ENCODE measurements around the gene POLD2.

GRCh38 chr7:44066494-44067063 lies 56.8 kb downstream of the POLD2 start:
- TF ChIP-seq REST (IDR thresholded peaks at IDR 0.05; ENCODE audit: borderline replicate concordance in 1 of 2, low read depth in 1 of 2, low read length in 2 of 2) (no peak), CREM (IDR thresholded peaks at IDR 0.05) (no peak), CREM (CRISPR knock-in tag; IDR thresholded peaks at IDR 0.05) (no peak), CTCF (CRISPR knock-in tag; IDR thresholded peaks at IDR 0.05) (no peak), HMGXB4 (CRISPR knock-in tag; IDR thresholded peaks at IDR 0.05; ENCODE audit: borderline replicate concordance in 1 of 2, low read depth in 1 of 2) (no peak), ZNF75D (CRISPR knock-in tag; IDR thresholded peaks at IDR 0.05; ENCODE audit: borderline replicate concordance) (no peak), TAF15 (IDR thresholded peaks at IDR 0.05; ENCODE audit: low read depth, low read length, poor library complexity, severe bottlenecking) (no peak), CCAR2 (optimal IDR thresholded peaks at IDR 0.05; ENCODE audit: low read depth, low read length) (no peak), HHEX (CRISPR knock-in tag; IDR thresholded peaks at IDR 0.05) (no peak)
